GM12801 (cell line): ENCODE measurements around the gene SLC7A10.

Source experiments
- TF ChIP-seq, protein P1 (sequence below): IDR thresholded peaks from one replicate; pipeline ENCODE4 v1.5.1; 2011; ENCODE audit warnings: control low read depth; ENCODE audit not compliant: insufficient read length; ENCODE audit errors: extremely low read depth

Gene SLC7A10

DNA sequence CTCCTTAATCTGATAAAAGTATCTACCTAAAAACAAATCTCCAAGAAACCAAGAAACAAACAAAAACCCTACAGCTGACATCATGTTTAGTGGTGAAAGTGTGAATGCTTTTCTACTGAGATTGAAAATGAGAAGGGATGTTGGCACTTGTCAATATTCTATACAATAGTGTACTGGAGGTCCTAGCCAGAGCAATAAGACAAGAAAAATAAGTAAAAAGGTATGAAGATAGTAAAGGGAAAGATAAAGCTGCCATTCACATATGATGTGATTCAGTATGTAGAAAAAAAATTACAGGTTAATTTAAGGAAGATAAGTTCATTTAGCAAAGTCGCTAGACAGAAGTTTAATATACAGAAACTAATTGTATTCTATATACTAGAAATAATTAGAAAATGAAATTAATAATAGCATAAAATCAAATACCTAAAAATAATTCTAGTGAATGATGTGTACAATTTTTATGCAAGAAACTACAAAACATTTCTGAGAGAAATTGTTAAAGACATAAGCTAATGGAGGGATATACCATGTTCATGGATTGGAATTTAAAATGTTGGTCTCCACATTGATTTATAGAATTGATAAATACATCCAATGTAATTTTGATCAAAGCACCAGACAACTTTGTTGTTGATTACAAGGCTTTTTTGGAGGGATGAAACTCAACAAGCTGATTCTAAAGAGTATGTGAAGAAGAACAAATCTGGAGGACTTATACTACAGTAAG is 2.4 kb upstream of the SLC7A10 start:
- TF ChIP-seq, protein P1, sequence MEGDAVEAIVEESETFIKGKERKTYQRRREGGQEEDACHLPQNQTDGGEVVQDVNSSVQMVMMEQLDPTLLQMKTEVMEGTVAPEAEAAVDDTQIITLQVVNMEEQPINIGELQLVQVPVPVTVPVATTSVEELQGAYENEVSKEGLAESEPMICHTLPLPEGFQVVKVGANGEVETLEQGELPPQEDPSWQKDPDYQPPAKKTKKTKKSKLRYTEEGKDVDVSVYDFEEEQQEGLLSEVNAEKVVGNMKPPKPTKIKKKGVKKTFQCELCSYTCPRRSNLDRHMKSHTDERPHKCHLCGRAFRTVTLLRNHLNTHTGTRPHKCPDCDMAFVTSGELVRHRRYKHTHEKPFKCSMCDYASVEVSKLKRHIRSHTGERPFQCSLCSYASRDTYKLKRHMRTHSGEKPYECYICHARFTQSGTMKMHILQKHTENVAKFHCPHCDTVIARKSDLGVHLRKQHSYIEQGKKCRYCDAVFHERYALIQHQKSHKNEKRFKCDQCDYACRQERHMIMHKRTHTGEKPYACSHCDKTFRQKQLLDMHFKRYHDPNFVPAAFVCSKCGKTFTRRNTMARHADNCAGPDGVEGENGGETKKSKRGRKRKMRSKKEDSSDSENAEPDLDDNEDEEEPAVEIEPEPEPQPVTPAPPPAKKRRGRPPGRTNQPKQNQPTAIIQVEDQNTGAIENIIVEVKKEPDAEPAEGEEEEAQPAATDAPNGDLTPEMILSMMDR = no peak

DNA sequence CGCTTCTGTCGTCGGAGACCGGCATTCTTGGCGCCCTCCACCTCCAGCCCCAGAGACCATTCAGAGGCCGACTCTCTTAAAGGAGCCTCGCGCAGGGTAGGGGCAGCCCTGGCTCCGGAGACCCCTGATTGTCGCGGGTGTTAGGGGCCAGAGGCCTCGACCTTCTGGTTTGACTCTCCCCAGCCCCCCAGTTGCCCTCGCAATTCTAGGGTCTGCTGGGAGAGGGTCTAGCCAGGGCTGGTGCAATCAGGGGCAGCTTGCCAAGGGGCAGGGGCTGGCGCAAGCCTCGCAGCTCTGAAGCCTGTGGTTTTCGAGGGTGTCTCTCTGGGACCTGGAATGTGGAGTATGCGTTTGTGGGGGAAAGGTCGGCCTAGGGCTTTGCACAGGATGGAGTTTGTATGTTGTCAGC is 1.6 kb upstream of the SLC7A10 start:
- TF ChIP-seq, protein P1 = no peak

DNA sequence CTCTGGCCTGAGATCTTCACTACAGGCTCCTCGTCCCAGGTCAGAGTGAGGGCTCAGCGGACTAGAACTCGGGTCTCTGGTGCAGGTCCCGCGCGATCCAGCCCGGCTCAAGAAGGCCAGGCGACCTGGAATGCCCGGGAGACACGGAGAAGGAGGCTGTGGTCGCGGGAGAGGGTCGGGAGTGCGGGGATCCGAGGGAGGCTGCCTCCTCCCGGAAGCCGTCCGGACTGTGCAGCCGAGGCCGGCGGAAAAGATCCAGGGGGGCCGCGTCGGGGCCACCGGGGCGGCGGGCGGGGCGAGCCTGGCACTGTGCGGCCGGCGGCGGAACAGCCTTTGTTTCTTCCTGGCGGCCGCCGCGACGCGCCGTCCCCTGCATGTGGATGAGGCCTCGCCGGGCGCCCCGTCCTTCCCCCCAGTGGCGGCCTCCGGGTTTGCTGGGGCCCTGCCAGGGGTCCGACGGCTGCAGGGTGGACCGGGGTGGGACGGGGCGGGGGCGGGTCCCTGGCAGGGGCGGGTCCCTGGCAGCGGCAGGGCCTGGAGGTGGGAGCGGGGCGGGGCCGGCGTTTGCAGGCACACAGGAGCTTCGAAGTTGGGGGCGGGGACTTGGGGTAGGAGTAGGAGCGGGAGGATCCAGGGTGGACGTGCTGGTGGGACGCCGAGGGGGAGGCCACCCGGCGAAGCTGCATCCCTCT is 1.0 kb upstream of the SLC7A10 start:
- TF ChIP-seq, protein P1 = no peak

DNA sequence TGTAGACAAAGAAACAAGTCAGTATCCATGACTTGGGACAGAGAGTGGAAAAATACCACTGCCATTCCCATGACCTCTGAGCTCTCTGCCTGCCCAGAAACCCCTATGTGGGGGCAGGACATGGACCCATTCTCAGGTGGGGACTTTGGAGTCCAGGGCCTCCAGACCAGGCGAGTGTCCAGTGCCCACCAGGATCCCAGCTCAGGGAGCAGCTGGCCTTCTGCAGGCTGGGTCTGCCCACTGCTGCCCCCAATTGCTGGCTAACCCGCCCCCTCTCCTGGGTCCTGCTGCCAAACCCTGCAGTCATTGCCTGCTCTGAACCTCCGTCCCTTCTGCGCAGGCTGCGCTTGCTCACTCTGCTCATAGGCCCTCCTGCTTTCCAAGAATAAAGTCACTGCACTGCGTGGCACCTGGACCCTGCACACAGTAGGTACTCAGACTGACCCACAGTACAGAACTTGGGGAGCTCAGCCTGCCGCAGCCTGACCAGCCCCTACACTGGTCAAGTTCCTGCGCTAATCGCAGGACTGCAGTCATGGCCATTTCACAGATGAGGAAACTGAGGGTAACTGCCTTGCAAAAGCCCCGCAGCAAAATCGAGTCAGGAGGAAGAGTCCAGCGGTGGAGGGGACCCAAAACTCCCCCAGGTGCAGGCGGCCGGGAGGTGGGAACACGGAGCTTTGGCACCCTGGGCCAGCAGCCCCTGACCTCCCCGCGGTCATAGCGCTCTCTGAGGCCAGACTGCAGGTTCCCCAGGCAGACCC is 774 bp downstream of the SLC7A10 start:
- TF ChIP-seq, protein P1 = no peak

DNA sequence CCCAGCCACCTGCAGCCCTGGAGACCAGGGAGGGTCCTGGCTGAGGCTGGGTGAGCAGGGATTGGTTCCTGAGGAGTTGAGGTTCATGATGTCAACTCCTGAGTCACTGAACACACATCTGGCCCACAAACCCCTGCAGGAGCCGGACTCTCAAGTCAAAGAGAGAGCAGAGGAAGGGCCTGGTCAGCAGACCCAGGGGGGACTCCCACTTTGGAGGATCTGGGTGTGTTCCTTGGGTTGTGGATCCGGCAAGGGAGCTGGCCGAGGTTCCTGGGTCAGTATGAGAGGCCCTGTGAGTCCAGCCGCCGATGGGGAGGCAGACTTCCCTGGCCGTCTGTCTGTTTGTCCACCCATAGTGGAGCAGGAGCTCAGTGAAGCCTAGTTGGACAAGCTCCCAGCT is 4.0 kb downstream of the SLC7A10 start:
- TF ChIP-seq, protein P1 = no peak

DNA sequence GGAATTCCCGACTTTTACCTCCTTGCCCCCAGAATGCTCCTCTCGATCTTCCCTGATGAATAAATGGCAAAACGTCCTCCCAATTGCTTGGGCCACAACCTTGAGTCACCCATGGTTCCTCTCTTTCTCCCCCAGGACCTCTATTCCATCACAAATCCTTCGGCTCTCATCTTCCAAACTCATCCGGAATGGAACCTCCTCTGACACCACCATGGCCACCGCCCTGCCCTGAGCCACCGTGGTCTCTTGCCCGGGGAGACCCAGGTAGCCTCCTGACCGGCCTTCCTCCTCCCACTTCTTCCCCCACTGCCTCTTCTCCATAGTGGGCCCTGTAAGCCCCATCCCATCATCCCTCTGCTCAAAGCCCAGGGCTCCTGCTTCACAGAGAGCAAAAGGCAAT is 4.9 kb downstream of the SLC7A10 start:
- TF ChIP-seq, protein P1 = no peak

DNA sequence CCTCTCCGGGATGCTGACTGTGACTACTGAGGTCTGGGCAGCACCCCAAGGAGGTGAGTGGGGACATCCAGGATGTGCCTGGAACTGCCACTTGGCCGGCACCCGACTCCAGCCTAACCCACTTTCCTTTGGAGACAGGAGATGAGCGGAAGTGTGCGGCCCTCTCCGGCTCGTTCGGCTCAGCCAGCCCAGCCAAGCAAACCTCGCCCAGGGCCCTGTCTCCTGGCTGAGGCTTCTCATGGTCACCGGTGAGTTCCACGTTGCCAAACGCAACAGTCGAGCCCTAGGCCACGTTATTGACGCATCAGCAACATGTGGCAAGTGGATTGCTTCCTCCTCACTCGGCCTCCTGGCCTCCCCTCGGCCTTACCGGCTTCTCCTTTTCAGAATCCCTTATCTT is 5.5 kb downstream of the SLC7A10 start:
- TF ChIP-seq, protein P1 = no peak
